ENCODE results near the gene PRKRIP1.

Gene PRKRIP1

DNA sequence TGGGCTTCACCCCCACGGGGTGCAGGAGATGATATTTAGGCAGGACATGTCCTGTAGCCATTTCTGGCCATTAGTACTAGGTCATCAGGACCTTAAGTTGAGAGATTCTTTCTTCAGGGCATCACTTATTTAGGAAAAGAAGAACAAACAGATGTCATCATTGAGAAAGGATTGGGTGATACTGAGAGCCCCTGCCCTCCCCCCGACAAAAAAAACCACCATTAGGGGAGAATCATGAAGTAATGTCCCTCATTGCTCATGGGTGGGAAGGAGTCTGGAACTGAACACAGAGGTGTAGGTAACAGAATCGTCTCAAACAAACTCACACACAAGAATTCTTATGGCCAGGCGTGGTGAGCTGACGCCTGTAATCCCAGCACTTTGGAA lies 30.8 kb downstream of the PRKRIP1 start:
- Histone ChIP-seq H4K20me1 (ENCODE audit: control insufficient read depth, insufficient read depth, low read depth, low read length) (no peaks in the 10 kb centered on the region), H3K9me2 (replicated peaks; ENCODE audit: control insufficient read depth, low read length) (no peaks in the 10 kb centered on the region), H3K27me3 (ENCODE audit: control insufficient read depth, low read length) (no peaks in the 10 kb centered on the region), H3K36me3 (ENCODE audit: control insufficient read depth, low read length) (peaks cover 52% of the 10 kb centered on the region), H3K27ac (ENCODE audit: low read depth, low read length) (peak overlapping the region; percentile 97), H3K9me3 (ENCODE audit: control insufficient read depth, insufficient read depth, low read length) (no peaks in the 10 kb centered on the region), H3K4me3 (ENCODE audit: low read length) (peak overlapping the region; percentile 73), H3K4me1 (ENCODE audit: control insufficient read depth, low read length) (peaks cover 92% of the 10 kb centered on the region), H3K79me2 (ENCODE audit: control insufficient read depth, low read length) (peaks cover 27% of the 10 kb centered on the region), H3K4me2 (ENCODE audit: low read length) (peak overlapping the region; percentile 75), H3F3A (ENCODE audit: control insufficient read depth, insufficient read depth) (peaks cover 55% of the 10 kb centered on the region)
- TF ChIP-seq, protein P1, sequence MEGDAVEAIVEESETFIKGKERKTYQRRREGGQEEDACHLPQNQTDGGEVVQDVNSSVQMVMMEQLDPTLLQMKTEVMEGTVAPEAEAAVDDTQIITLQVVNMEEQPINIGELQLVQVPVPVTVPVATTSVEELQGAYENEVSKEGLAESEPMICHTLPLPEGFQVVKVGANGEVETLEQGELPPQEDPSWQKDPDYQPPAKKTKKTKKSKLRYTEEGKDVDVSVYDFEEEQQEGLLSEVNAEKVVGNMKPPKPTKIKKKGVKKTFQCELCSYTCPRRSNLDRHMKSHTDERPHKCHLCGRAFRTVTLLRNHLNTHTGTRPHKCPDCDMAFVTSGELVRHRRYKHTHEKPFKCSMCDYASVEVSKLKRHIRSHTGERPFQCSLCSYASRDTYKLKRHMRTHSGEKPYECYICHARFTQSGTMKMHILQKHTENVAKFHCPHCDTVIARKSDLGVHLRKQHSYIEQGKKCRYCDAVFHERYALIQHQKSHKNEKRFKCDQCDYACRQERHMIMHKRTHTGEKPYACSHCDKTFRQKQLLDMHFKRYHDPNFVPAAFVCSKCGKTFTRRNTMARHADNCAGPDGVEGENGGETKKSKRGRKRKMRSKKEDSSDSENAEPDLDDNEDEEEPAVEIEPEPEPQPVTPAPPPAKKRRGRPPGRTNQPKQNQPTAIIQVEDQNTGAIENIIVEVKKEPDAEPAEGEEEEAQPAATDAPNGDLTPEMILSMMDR (IDR thresholded peaks at IDR 0.05; ENCODE audit: low read depth, low read length, poor library complexity, severe bottlenecking): no peak
- no peak for TF ChIP-seq EZH2phosphoT487 (IDR thresholded peaks at IDR 0.05; ENCODE audit: borderline replicate concordance, low read length)

DNA sequence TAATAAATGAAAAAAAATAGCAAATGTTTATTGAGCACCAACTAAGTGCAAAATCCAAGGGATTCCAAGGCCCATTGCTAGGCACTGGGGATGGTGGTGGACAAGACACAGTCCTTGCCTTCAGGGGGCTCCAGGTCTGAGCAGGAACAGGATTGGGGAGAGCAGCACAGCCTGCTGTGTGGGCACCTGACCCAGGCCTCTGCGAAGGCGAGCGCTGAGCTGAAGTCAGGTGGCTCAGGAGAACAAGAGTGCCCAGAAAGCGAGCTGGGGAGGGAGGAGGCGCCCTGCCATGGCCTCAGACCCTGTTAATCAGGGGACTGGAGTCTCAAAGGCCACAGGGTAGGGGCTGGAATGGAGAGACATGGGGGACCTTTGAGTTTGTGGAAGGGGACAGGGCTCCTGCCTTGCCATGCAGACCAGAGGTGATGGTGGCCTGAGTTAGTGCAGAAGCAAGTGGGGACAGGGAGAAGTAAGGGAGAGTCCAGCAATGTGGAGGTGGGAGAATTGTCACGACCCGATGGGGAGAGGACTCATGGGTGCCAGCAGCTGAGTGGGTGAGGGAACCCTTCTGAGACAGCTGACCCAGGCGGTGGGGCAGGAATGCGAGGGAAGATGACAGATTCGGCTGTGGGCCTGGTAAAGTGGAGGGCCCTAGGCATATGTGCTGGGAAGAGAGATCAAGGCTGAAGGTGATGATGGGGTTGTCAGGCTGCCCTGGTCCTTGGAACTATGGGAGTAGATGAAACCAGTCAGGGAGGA lies 33.2 kb downstream of the PRKRIP1 start:
- Histone ChIP-seq H3K9me3 (ENCODE audit: control insufficient read depth, insufficient read depth, low read length) (no peaks in the 10 kb centered on the region), H3K9me2 (replicated peaks; ENCODE audit: control insufficient read depth, low read length) (no peaks in the 10 kb centered on the region), H4K20me1 (ENCODE audit: control insufficient read depth, insufficient read depth, low read depth, low read length) (no peaks in the 10 kb centered on the region), H3K27ac (ENCODE audit: low read depth, low read length) (peak overlapping the region; percentile 94), H3K4me2 (ENCODE audit: low read length) (no peak overlapping the region; the same call in 1 of the 2 replicates), H3K36me3 (ENCODE audit: control insufficient read depth, low read length) (peaks cover 49% of the 10 kb centered on the region), H3K4me1 (ENCODE audit: control insufficient read depth, low read length) (peaks cover 88% of the 10 kb centered on the region), H3K4me3 (ENCODE audit: low read length) (no peak overlapping the region), H3K27me3 (ENCODE audit: control insufficient read depth, low read length) (no peaks in the 10 kb centered on the region), H3F3A (ENCODE audit: control insufficient read depth, insufficient read depth) (peaks cover 48% of the 10 kb centered on the region), H3K79me2 (ENCODE audit: control insufficient read depth, low read length) (peaks cover 31% of the 10 kb centered on the region)
- TF ChIP-seq, protein P1 (IDR thresholded peaks at IDR 0.05; ENCODE audit: low read depth, low read length, poor library complexity, severe bottlenecking): no peak
- TF ChIP-seq EZH2phosphoT487 (IDR thresholded peaks at IDR 0.05; ENCODE audit: borderline replicate concordance, low read length): no peak

DNA sequence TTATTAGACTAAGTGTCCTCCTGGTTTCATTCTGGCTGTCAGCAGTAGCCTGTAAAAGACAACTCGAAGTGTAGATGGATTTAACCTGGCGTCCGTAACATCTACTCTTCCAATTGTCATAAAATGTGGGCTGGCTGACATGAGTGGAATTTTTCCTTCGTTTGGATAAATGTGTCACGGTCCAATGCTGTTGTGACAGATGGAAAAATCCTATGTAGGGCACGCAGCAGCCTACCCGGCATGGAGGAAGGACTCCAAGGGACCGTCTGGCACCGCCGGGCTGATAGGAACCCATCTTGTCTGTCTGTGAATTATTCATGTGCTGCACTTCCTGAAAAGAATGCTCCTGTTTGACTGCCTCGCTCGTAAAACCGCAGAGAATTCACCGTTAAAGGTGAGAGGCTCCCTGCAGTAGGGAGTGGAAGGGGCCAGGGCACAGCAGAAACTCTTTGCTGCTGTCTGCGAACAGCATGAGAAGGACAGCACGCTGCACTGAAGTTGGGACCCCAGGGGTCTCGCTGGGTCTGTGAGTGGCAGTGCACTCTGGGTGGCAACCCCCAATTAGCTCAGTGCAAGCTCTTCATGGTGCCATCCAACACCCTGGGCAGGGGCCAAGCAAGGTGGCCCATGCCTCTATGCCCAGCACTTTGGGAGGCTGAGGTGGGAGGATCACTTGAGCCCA lies 35.6 kb downstream of the PRKRIP1 start:
- Histone ChIP-seq H3K4me1 (ENCODE audit: control insufficient read depth, low read length) (peaks cover 87% of the 10 kb centered on the region), H3K9me2 (replicated peaks; ENCODE audit: control insufficient read depth, low read length) (no peaks in the 10 kb centered on the region), H3K4me3 (ENCODE audit: low read length) (peak overlapping the region; percentile 78), H3K27ac (ENCODE audit: low read depth, low read length) (peak overlapping the region; percentile 94), H3K4me2 (ENCODE audit: low read length) (peak overlapping the region; percentile 79), H3K27me3 (ENCODE audit: control insufficient read depth, low read length) (no peaks in the 10 kb centered on the region), H3F3A (ENCODE audit: control insufficient read depth, insufficient read depth) (peaks cover 29% of the 10 kb centered on the region), H4K20me1 (ENCODE audit: control insufficient read depth, insufficient read depth, low read depth, low read length) (no peaks in the 10 kb centered on the region; the same call in 1 of the 2 replicates), H3K9me3 (ENCODE audit: control insufficient read depth, insufficient read depth, low read length) (no peaks in the 10 kb centered on the region), H3K79me2 (ENCODE audit: control insufficient read depth, low read length) (peaks cover 45% of the 10 kb centered on the region), H3K36me3 (ENCODE audit: control insufficient read depth, low read length) (peaks cover 50% of the 10 kb centered on the region)
- TF ChIP-seq, protein P1 (IDR thresholded peaks at IDR 0.05; ENCODE audit: low read depth, low read length, poor library complexity, severe bottlenecking): no peak
- TF ChIP-seq EZH2phosphoT487 (IDR thresholded peaks at IDR 0.05; ENCODE audit: borderline replicate concordance, low read length): no peak
